Stimulated activated CD8-positive, alpha-beta memory T cell treated with anti-CD3 and anti-CD28 coated beads, Interleukin-15, amount 100 ng/mL, for 24 hours (primary cell): Measurements from ENCODE around the gene SLC22A16.
"Not testable (repeated sequence)": the region's sequence is repeated elsewhere in the genome, so short reads cannot be mapped to it uniquely, and the experiment has no call there.

ENCODE experiments used
- DNase-seq: peaks from one replicate; pipeline ENCODE4 v3.0.0-alpha.2; 2020; ENCODE audit warnings: low read depth

SLC22A16 gene

GRCh38 chr6:110476046-110476849 is at the start of gene SLC22A16:
SLC22A16 (minus strand) TSS chr6:110476613; CDS start chr6:110476574, 39 bp downstream.
- DNase-seq = no peak

GRCh38 chr6:110525001-110525400 is 48.6 kb upstream of the SLC22A16 start:
- no peak for DNase-seq

GRCh38 chr6:110524305-110524704 is 47.9 kb upstream of the SLC22A16 start:
- DNase-seq = no peak

GRCh38 chr6:110523451-110524021 is 47.1 kb upstream of the SLC22A16 start:
- DNase-seq = no peak

- DNase-seq = no peak
Observed at GRCh38 chr6:110522427-110522826, 46.0 kb upstream of the SLC22A16 start.

GRCh38 chr6:110520992-110521543 is 44.7 kb upstream of the SLC22A16 start:
- no peak for DNase-seq

GRCh38 chr6:110520209-110520965 is 44.0 kb upstream of the SLC22A16 start:
- DNase-seq = no peak

GRCh38 chr6:110517601-110518281 is 41.3 kb upstream of the SLC22A16 start:
- no peak for DNase-seq

GRCh38 chr6:110517034-110517433 is 40.6 kb upstream of the SLC22A16 start:
- no peak for DNase-seq

GRCh38 chr6:110514818-110515217 is 38.4 kb upstream of the SLC22A16 start:
- DNase-seq = no peak

- no peak for DNase-seq
Observed at GRCh38 chr6:110512991-110513390, 36.6 kb upstream of the SLC22A16 start.

GRCh38 chr6:110512549-110512948 is 36.1 kb upstream of the SLC22A16 start:
- DNase-seq = not testable (repeated sequence)

- DNase-seq = no peak
Observed at GRCh38 chr6:110511401-110511800, 35.0 kb upstream of the SLC22A16 start.

GRCh38 chr6:110509617-110510241 is 33.3 kb upstream of the SLC22A16 start:
- no peak for DNase-seq

- DNase-seq = not testable (repeated sequence)
Observed at GRCh38 chr6:110504891-110505290, 28.5 kb upstream of the SLC22A16 start.

GRCh38 chr6:110495949-110496348 is 19.5 kb upstream of the SLC22A16 start:
- no peak for DNase-seq

- DNase-seq = no peak
Observed at GRCh38 chr6:110493253-110493800, 16.9 kb upstream of the SLC22A16 start.

GRCh38 chr6:110492584-110492983 is 16.2 kb upstream of the SLC22A16 start:
- no peak for DNase-seq

GRCh38 chr6:110491644-110492317 is 15.4 kb upstream of the SLC22A16 start:
- no peak for DNase-seq

GRCh38 chr6:110491299-110491643 is 14.9 kb upstream of the SLC22A16 start:
- no peak for DNase-seq

- DNase-seq = no peak
Observed at GRCh38 chr6:110490110-110490509, 13.7 kb upstream of the SLC22A16 start.
